ENCODE measurements around the gene DUSP15.

DNA sequence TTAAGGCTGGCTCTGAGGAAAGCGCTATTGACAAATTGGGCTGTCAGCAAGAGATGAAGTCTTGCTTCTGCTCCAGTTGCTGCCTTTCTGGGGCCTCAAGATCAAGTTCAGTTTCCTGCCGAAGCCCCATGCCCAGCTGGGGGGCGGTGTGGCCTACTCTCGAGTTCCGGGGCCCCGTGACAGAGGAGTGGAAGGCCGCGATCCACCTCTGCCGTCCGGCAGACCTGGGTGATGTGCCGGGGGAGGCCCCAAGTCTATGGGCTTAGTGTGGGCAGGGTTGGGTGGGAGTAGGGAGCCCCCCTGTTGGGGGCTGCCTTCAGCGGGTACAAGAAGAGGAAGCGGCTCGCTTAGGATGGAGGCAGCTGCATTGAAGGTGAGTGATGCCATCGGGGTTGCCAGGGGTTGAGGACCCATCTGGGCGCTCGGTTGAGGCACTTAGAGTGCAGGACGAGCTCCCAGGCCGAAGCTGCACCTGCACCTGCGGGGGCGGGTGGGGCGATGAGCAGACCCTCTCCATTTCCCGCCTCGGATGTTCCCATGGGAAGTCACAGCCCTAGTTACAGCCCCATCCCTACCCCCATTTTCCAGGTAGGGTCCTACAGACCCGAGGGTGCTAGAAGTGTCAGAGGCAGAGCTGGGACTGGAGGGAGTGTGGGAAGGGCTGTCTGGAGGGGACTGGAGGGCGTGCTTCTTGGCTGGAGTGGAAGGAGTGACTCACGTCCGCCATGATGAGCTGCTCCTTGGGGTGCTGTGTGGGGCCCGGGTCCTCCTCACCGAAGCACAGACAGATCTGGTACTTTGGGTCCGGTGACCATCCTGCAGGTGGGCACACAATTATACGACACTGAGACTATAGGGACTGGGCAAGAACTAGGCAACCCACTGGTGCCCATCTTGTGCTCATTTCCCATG, 22.0 kb downstream of the DUSP15 start:
- TF ChIP-seq, protein P1, sequence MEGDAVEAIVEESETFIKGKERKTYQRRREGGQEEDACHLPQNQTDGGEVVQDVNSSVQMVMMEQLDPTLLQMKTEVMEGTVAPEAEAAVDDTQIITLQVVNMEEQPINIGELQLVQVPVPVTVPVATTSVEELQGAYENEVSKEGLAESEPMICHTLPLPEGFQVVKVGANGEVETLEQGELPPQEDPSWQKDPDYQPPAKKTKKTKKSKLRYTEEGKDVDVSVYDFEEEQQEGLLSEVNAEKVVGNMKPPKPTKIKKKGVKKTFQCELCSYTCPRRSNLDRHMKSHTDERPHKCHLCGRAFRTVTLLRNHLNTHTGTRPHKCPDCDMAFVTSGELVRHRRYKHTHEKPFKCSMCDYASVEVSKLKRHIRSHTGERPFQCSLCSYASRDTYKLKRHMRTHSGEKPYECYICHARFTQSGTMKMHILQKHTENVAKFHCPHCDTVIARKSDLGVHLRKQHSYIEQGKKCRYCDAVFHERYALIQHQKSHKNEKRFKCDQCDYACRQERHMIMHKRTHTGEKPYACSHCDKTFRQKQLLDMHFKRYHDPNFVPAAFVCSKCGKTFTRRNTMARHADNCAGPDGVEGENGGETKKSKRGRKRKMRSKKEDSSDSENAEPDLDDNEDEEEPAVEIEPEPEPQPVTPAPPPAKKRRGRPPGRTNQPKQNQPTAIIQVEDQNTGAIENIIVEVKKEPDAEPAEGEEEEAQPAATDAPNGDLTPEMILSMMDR (IDR thresholded peaks at IDR 0.05; ENCODE audit: low read depth, low read length, poor library complexity, severe bottlenecking), result no peak
- TF ChIP-seq EZH2phosphoT487 (IDR thresholded peaks at IDR 0.05; ENCODE audit: borderline replicate concordance, low read length), result no peak

Measured in DOHH2 (cell line).